IMR-90 (cell line): Measurements from ENCODE around the gene S100A1. TPM values are rescaled to one million over a fixed set of nuclear protein-coding genes. Genes with fewer than 3 reads are reported as not detected.
A peak's percentile ranks its signal among the peaks of the same experiment; 100 is the strongest.

Experiments used
- ATAC-seq: fragments of 200-7000 bp; cut with Tn5 transposase; 2 replicates; pipeline ENCODE4 v1.9.1; 2020; ENCODE audit warnings: low read depth, mild to moderate bottlenecking, moderate library complexity
- BruUV-seq: library from RNA; stranded (reverse); fragments of 400-500 nt; replicated peaks from 2 replicates; lab custom pipeline; 2021; lab: Mats Ljungman, UMichigan
- CTCF ChIA-PET: fragments of 300-600 bp; formaldehyde crosslinking; extraction: SDS; loops from one replicate; lab custom pipeline; 2021; ENCODE audit warnings: antibody characterized with exemption; lab: Yijun Ruan, JAX
- POLR2A ChIA-PET: fragments of 300-600 bp; sonication (Branson Sonifier 250); formaldehyde crosslinking; loops from one replicate; lab custom pipeline; 2022; ENCODE audit warnings: antibody characterized with exemption; ENCODE audit not compliant: unreplicated experiment; lab: Charles Lee
- DNase-seq: peaks from one replicate; pipeline ENCODE4 v3.0.0; 2013
- H2AFZ ChIP-seq: replicated peaks from 2 replicates; pipeline ENCODE3; 2013; ENCODE audit warnings: low read length, mild to moderate bottlenecking; ENCODE audit not compliant: poor library complexity
- H2AK5ac ChIP-seq: 2 replicates; pipeline ENCODE4 v1.6.1; 2013; ENCODE audit warnings: low read depth, low read length, inconsistent platforms
- H2AK9ac ChIP-seq: replicated peaks from 2 replicates; pipeline ENCODE3; 2013; ENCODE audit warnings: mild to moderate bottlenecking, low read depth, low read length, moderate library complexity; ENCODE audit not compliant: poor library complexity
- H2BK120ac ChIP-seq: 2 replicates; pipeline ENCODE4 v1.6.1; 2013; ENCODE audit warnings: low read depth, low read length, inconsistent platforms
- H2BK15ac ChIP-seq: 3 replicates; pipeline ENCODE4 v1.6.1; 2013; ENCODE audit warnings: low read depth, low read length, inconsistent platforms
- H2BK20ac ChIP-seq: 2 replicates; pipeline ENCODE4 v1.6.1; 2013; ENCODE audit warnings: low read depth, mild to moderate bottlenecking, inconsistent platforms, low read length, moderate library complexity
- H2BK5ac ChIP-seq: 2 replicates; pipeline ENCODE4 v1.6.1; 2013; ENCODE audit warnings: mild to moderate bottlenecking, low read depth, low read length, inconsistent platforms; ENCODE audit not compliant: poor library complexity, severe bottlenecking
- H3K14ac ChIP-seq: replicated peaks from 2 replicates; pipeline ENCODE4 v1.6.1; 2013; ENCODE audit warnings: low read depth, low read length, inconsistent platforms
- H3K18ac ChIP-seq: 2 replicates; pipeline ENCODE4 v1.6.1; 2013; ENCODE audit warnings: low read depth, low read length, control low read depth
- H3K23ac ChIP-seq: 2 replicates; pipeline ENCODE4 v1.6.1; 2013; ENCODE audit warnings: low read depth, low read length, inconsistent platforms
- H3K27ac ChIP-seq: 2 replicates; pipeline ENCODE4 v1.5.1; 2013; ENCODE audit warnings: mild to moderate bottlenecking, control low read depth, low read length; ENCODE audit not compliant: insufficient read depth
- H3K27me3 ChIP-seq: 2 replicates; pipeline ENCODE4 v1.6.1; 2013; ENCODE audit warnings: low read length; ENCODE audit not compliant: control insufficient read depth, insufficient read depth
- H3K36me3 ChIP-seq: 2 replicates; pipeline ENCODE4 v1.6.1; 2013; ENCODE audit warnings: low read length, mixed read lengths; ENCODE audit not compliant: control insufficient read depth, insufficient read depth
- H3K4ac ChIP-seq: 2 replicates; pipeline ENCODE4 v1.6.1; 2013; ENCODE audit warnings: low read depth, low read length, inconsistent platforms
- H3K4me1 ChIP-seq: 2 replicates; pipeline ENCODE4 v1.6.1; 2013; ENCODE audit warnings: low read length, mixed read lengths; ENCODE audit not compliant: control insufficient read depth, insufficient read depth
- H3K4me2 ChIP-seq: 2 replicates; pipeline ENCODE4 v1.6.1; 2013; ENCODE audit warnings: low read depth, mild to moderate bottlenecking, control low read depth, low read length, moderate library complexity
- H3K4me3 ChIP-seq: 2 replicates; pipeline ENCODE4 v1.5.1; 2013; ENCODE audit warnings: low read depth, mild to moderate bottlenecking, control low read depth, low read length, moderate library complexity; ENCODE audit not compliant: insufficient read depth
- H3K56ac ChIP-seq: 2 replicates; pipeline ENCODE4 v1.6.1; 2013; ENCODE audit warnings: low read length, inconsistent platforms; ENCODE audit not compliant: insufficient read depth; ENCODE audit errors: extremely low read depth
- H3K79me1 ChIP-seq, 2 experiments: 2 replicates each; pipeline ENCODE4 v1.6.1; 2013; ENCODE audit warnings: low read length in 2 of 2, inconsistent platforms in 1 of 2, low read depth in 1 of 2
- H3K9ac ChIP-seq: 2 replicates; pipeline ENCODE4 v1.6.1; 2013; ENCODE audit warnings: low read depth, low read length, control low read depth
- H3K9me1 ChIP-seq: 2 replicates; pipeline ENCODE4 v1.6.1; 2013; ENCODE audit warnings: low read length, inconsistent platforms; ENCODE audit not compliant: insufficient read depth
- H3K9me3 ChIP-seq: 2 replicates; pipeline ENCODE4 v1.6.1; 2013; ENCODE audit warnings: low read length; ENCODE audit not compliant: control insufficient read depth, insufficient read depth
- H4K20me1 ChIP-seq: 2 replicates; pipeline ENCODE4 v1.6.1; 2013; ENCODE audit warnings: low read length, inconsistent platforms; ENCODE audit not compliant: insufficient read depth
- H4K5ac ChIP-seq: 2 replicates; pipeline ENCODE4 v1.6.1; 2013; ENCODE audit warnings: mild to moderate bottlenecking, low read depth, low read length, control low read depth
- H4K8ac ChIP-seq, 2 experiments: 2 replicates each; pipeline ENCODE4 v1.6.1; 2013; ENCODE audit warnings: low read depth in 2 of 2, low read length in 2 of 2, control low read depth in 1 of 2, inconsistent platforms in 1 of 2
- H4K91ac ChIP-seq: 2 replicates; pipeline ENCODE4 v1.6.1; 2013; ENCODE audit warnings: low read depth, low read length, inconsistent platforms; ENCODE audit not compliant: insufficient read depth
- BHLHE40 ChIP-seq: fragments of 150-350 bp; IDR thresholded peaks from 2 replicates; pipeline ENCODE4 v1.6.1; 2016; ENCODE audit warnings: mild to moderate bottlenecking, low read depth, low read length
- CEBPB ChIP-seq: IDR thresholded peaks from 2 replicates; pipeline ENCODE4 v1.6.1; 2012; ENCODE audit warnings: low read depth, low read length, improper control_type of control experiment
- CHD1 ChIP-seq: IDR thresholded peaks from 2 replicates; pipeline ENCODE4 v1.6.1; 2012; ENCODE audit warnings: low read depth, low read length, improper control_type of control experiment
- ELK1 ChIP-seq: fragments of 150-350 bp; IDR thresholded peaks from 2 replicates; pipeline ENCODE4 v1.6.1; 2016; ENCODE audit warnings: low read depth, mild to moderate bottlenecking, low read length, moderate library complexity, borderline replicate concordance
- FOS ChIP-seq: fragments of 150-350 bp; IDR thresholded peaks from 2 replicates; pipeline ENCODE4 v1.6.1; 2016; ENCODE audit warnings: low read depth, low read length
- MAFK ChIP-seq: IDR thresholded peaks from 2 replicates; pipeline ENCODE4 v1.6.1; 2012; ENCODE audit warnings: low read depth, low read length, improper control_type of control experiment
- MAZ ChIP-seq: IDR thresholded peaks from 2 replicates; pipeline ENCODE4 v1.6.1; 2012; ENCODE audit warnings: low read depth, mild to moderate bottlenecking, low read length, improper control_type of control experiment, moderate library complexity, borderline replicate concordance
- MXI1 ChIP-seq: IDR thresholded peaks from 2 replicates; pipeline ENCODE4 v1.6.1; 2012; ENCODE audit warnings: low read depth, mild to moderate bottlenecking, low read length, moderate library complexity, borderline replicate concordance
- NFE2L2 ChIP-seq: fragments of 150-350 bp; IDR thresholded peaks from 2 replicates; pipeline ENCODE4 v1.6.1; 2016; ENCODE audit warnings: low read depth, mild to moderate bottlenecking, low read length
- RAD21 ChIP-seq: IDR thresholded peaks from 2 replicates; pipeline ENCODE4 v1.6.1; 2012; ENCODE audit warnings: low read length, improper control_type of control experiment
- RCOR1 ChIP-seq: IDR thresholded peaks from 2 replicates; pipeline ENCODE4 v1.6.1; 2012; ENCODE audit warnings: mild to moderate bottlenecking, low read length, improper control_type of control experiment; ENCODE audit not compliant: insufficient replicate concordance
- SMC3 ChIP-seq: fragments of 150-350 bp; IDR thresholded peaks from 2 replicates; pipeline ENCODE4 v1.6.1; 2016; ENCODE audit warnings: low read depth, mild to moderate bottlenecking, antibody characterized with exemption, low read length, moderate library complexity
- USF2 ChIP-seq: fragments of 150-350 bp; IDR thresholded peaks from 2 replicates; pipeline ENCODE4 v1.6.1; 2017; ENCODE audit warnings: mild to moderate bottlenecking, antibody characterized with exemption, low read length, low read depth
- WGBS, 2 experiments: methylation state at CpG; one replicate each; pipeline versions ENCODE4 v1.1.5 to v1.1.7; 2013; ENCODE audit warnings: missing lambda C conversion rate in 2 of 2; ENCODE audit not compliant: insufficient read length in 1 of 2; ENCODE audit errors: extremely low coverage in 2 of 2; 5-methylcytosine and 5-hydroxymethylcytosine counted together
- dilution Hi-C: fragments of 300-500 bp; cut with HindIII; formaldehyde crosslinking; loops from one replicate; pipeline ENCODE4 v1.14.3; 2018; ENCODE audit warnings: low sequenced_read_pairs; ENCODE audit not compliant: unreplicated experiment
- in situ Hi-C: fragments of 300-500 bp; cut with MboI; formaldehyde crosslinking; loops from 3 replicates; pipeline ENCODE4 v1.14.3; 2019; ENCODE audit warnings: low sequenced_read_pairs, inconsistent platforms, mixed read lengths
- intact Hi-C: fragments of 100-400 bp; cut with micrococcal nuclease; formaldehyde crosslinking; loops from 2 replicates; pipeline ENCODE4 v1.10.0; 2022
- polyA plus RNA-seq, 3 experiments: library from polyadenylated mRNA; depleted of rRNA; stranded (reverse); fragments of >200 nt; gene quantifications; 2 replicates each; pipeline ENCODE4 v1.2.3, GENCODE V29; 2012; ENCODE audit warnings: low replicate concordance in 1 of 3
- total RNA-seq: library from RNA; depleted of rRNA; stranded (reverse); fragments of >200 nt; gene quantifications from 2 replicates; pipeline ENCODE4 v1.2.3, GENCODE V29; 2012
- TF ChIP-seq, protein P1 (sequence below): conservative IDR thresholded peaks from 2 replicates; pipeline ENCODE4 v1.5.1; 2012; ENCODE audit warnings: mild to moderate bottlenecking, low read depth, low read length, improper control_type of control experiment

Gene S100A1
- total and polyA plus RNA-seq, 2 of the 4 experiments (the other 2 are of a cell fraction), result 0.18 to 0.29 TPM

DNA sequence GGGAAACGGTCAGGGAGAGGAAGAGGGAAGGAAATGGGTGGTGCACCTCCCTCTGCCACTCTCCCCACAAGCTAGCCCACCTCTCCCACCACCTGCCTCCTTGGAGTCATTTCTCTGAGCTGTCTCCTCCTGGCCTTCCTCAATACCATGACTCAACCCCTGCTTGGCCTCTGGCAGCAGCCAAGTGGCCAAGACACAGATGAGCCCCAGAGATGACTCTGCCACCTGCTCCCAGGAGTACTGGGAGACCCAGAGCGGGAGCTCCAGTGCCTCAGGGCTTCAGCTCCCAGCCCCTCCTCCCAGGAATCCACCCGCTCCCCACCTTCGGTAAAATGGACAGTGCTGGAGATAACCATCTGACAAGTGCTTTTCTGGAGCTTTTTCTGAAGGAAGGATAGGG lies 17.9 kb upstream of the S100A1 start:
- intact Hi-C loops (no loop called here), dilution Hi-C loops (no loop called here), in situ Hi-C loops (no loop called here)
- peak overlapping the region; percentile 34; the same call in 1 of the 2 replicates for H3K27ac ChIP-seq
- ATAC-seq, result no peak
- peaks cover 15 to 66% of the 10 kb centered on the region in 2 experiments for H3K79me1 ChIP-seq
- no CpG with 5 or more reads among the region's 4 CpGs for WGBS, 2 experiments
- peak overlapping the region; percentile 46; the same call in 1 of the 2 replicates for H4K5ac ChIP-seq
- CTCF ChIA-PET, result interaction anchor here (0.9 to 1.2 kb wide), 2 partner anchors 17 to 99 kb away, joined by 3 read pairs; partner anchors contain the start of gene S100A13
- H2AFZ ChIP-seq, result peak overlapping the region; percentile 52
- peak overlapping the region; percentile 34 for H2AK9ac ChIP-seq
- H2BK5ac ChIP-seq, result peak overlapping the region; percentile 91
- H2BK20ac ChIP-seq, result no peak overlapping the region
- DNase-seq, result peak; percentile 50
- peak overlapping the region; percentile 42 to 83; a peak in 2 of 4 replicates for H4K8ac ChIP-seq
- H4K20me1 ChIP-seq, result peaks cover 11% of the 10 kb centered on the region; the same call in 1 of the 2 replicates
- H3K56ac ChIP-seq, result no peak overlapping the region
- H3K9me3 ChIP-seq, result no peaks in the 10 kb centered on the region
- TF ChIP-seq SMC3 (no peak), MXI1 (no peak), CHD1 (no peak), ELK1 (no peak), USF2 (no peak), RAD21 (no peak), MAZ (no peak), RCOR1 (no peak), MAFK (no peak), CEBPB (no peak), FOS (no peak), BHLHE40 (no peak), NFE2L2 (no peak)
- TF ChIP-seq, protein P1, sequence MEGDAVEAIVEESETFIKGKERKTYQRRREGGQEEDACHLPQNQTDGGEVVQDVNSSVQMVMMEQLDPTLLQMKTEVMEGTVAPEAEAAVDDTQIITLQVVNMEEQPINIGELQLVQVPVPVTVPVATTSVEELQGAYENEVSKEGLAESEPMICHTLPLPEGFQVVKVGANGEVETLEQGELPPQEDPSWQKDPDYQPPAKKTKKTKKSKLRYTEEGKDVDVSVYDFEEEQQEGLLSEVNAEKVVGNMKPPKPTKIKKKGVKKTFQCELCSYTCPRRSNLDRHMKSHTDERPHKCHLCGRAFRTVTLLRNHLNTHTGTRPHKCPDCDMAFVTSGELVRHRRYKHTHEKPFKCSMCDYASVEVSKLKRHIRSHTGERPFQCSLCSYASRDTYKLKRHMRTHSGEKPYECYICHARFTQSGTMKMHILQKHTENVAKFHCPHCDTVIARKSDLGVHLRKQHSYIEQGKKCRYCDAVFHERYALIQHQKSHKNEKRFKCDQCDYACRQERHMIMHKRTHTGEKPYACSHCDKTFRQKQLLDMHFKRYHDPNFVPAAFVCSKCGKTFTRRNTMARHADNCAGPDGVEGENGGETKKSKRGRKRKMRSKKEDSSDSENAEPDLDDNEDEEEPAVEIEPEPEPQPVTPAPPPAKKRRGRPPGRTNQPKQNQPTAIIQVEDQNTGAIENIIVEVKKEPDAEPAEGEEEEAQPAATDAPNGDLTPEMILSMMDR, result no peak
- BruUV-seq, result no TSS peak
- no peak overlapping the region for H3K9ac ChIP-seq
- no peak overlapping the region for H3K4me3 ChIP-seq
- peak overlapping the region; percentile 19; the same call in 1 of the 3 replicates for H2BK15ac ChIP-seq
- H3K36me3 ChIP-seq, result peaks cover 22% of the 10 kb centered on the region
- POLR2A ChIA-PET, result interaction anchor here (1.1 to 1.3 kb wide), 2 partner anchors 17 to 24 kb away, joined by 3 read pairs; partner anchors contain the start of genes CHTOP and S100A13
- H3K18ac ChIP-seq, result no peak overlapping the region
- peaks cover 17% of the 10 kb centered on the region for H3K9me1 ChIP-seq
- H2BK120ac ChIP-seq, result peak overlapping the region; percentile 72; the same call in 1 of the 2 replicates
- H3K4me2 ChIP-seq, result peak overlapping the region; percentile 53; the same call in 1 of the 2 replicates
- H3K23ac ChIP-seq, result peak overlapping the region; percentile 54; the same call in 1 of the 2 replicates
- H3K4ac ChIP-seq, result peak overlapping the region; percentile 92
- peak overlapping the region; percentile 72; the same call in 1 of the 2 replicates for H4K91ac ChIP-seq
- H3K27me3 ChIP-seq, result no peaks in the 10 kb centered on the region
- peak overlapping the region; percentile 20 for H3K14ac ChIP-seq
- H2AK5ac ChIP-seq, result peak overlapping the region; percentile 85
- peaks cover 42% of the 10 kb centered on the region for H3K4me1 ChIP-seq
